ENCODE data around the gene ARSB. TPM values are rescaled to one million over a fixed set of nuclear protein-coding genes. Genes with fewer than 3 reads are reported as not detected.

Gene ARSB
- total RNA-seq, 1 donor from 2014 or later, result 21.4 TPM

GRCh38 chr5:78953092-78953800 is 31.9 kb downstream of the ARSB start:
- Mint-ChIP-seq H3K27me3 (ENCODE audit: low read depth) (no peaks in the 10 kb centered on the region), H3K27ac (no peak overlapping the region), H3K36me3 (peaks cover 4% of the 10 kb centered on the region), H3K9me3 (no peaks in the 10 kb centered on the region), H3K4me3 (no peak overlapping the region), H3K4me1 (peaks cover 10% of the 10 kb centered on the region)
- no peak for DNase-seq (ENCODE audit: low spot score in 2 of 2, unreplicated experiment in 2 of 2)
- TF ChIP-seq CTCF (IDR thresholded peaks at IDR 0.05; ENCODE audit: unreplicated experiment), result no peak

GRCh38 chr5:78930721-78931120 is 54.4 kb downstream of the ARSB start:
- Mint-ChIP-seq H3K36me3 (no peaks in the 10 kb centered on the region), H3K4me1 (peaks cover 15% of the 10 kb centered on the region), H3K4me3 (no peak overlapping the region), H3K27me3 (ENCODE audit: low read depth) (no peaks in the 10 kb centered on the region), H3K27ac (peak overlapping the region; percentile 59), H3K9me3 (peaks cover 4% of the 10 kb centered on the region)
- no peak for TF ChIP-seq CTCF (IDR thresholded peaks at IDR 0.05; ENCODE audit: unreplicated experiment)
- DNase-seq (ENCODE audit: low spot score in 2 of 2, unreplicated experiment in 2 of 2), result no peak

GRCh38 chr5:78929833-78930232 is 55.3 kb downstream of the ARSB start:
- Mint-ChIP-seq H3K27ac (no peak overlapping the region), H3K27me3 (ENCODE audit: low read depth) (no peaks in the 10 kb centered on the region), H3K4me3 (no peak overlapping the region), H3K9me3 (peaks cover 4% of the 10 kb centered on the region), H3K36me3 (no peaks in the 10 kb centered on the region), H3K4me1 (peaks cover 12% of the 10 kb centered on the region)
- TF ChIP-seq CTCF (IDR thresholded peaks at IDR 0.05; ENCODE audit: unreplicated experiment), result no peak
- DNase-seq (ENCODE audit: low spot score in 2 of 2, unreplicated experiment in 2 of 2), result no peak

- Mint-ChIP-seq H3K36me3 (no peaks in the 10 kb centered on the region), H3K9me3 (peaks cover 2% of the 10 kb centered on the region), H3K27ac (peak overlapping the region; percentile 60), H3K4me3 (no peak overlapping the region), H3K27me3 (ENCODE audit: low read depth) (no peaks in the 10 kb centered on the region), H3K4me1 (peaks cover 12% of the 10 kb centered on the region)
- no peak for TF ChIP-seq CTCF (IDR thresholded peaks at IDR 0.05; ENCODE audit: unreplicated experiment)
- DNase-seq (ENCODE audit: low spot score in 2 of 2, unreplicated experiment in 2 of 2), result no peak
These were observed 57.3 kb downstream of the ARSB start for GRCh38 chr5:78927657-78928282.

- no peak for DNase-seq (ENCODE audit: low spot score in 2 of 2, unreplicated experiment in 2 of 2)
- Mint-ChIP-seq H3K36me3 (no peaks in the 10 kb centered on the region), H3K4me1 (peaks cover 10% of the 10 kb centered on the region), H3K27me3 (ENCODE audit: low read depth) (no peaks in the 10 kb centered on the region), H3K4me3 (no peak overlapping the region), H3K9me3 (no peaks in the 10 kb centered on the region), H3K27ac (no peak overlapping the region)
- no peak for TF ChIP-seq CTCF (IDR thresholded peaks at IDR 0.05; ENCODE audit: unreplicated experiment)
These were observed 58.9 kb downstream of the ARSB start for GRCh38 chr5:78926252-78926651.
